ENCODE results near the gene SP2.
"Not testable (repeated sequence)": the region's sequence is repeated elsewhere in the genome, so short reads cannot be mapped to it uniquely, and the experiment has no call there.

The SP2 gene

GRCh38 chr17:47894498-47895346 lies 1.3 kb upstream of the SP2 start:
- DNase-seq = no peak

GRCh38 chr17:47895347-47895855 lies 635 bp upstream of the SP2 start:
- DNase-seq = no peak

GRCh38 chr17:47896672-47897490 lies 845 bp downstream of the SP2 start:
- DNase-seq = no peak

- DNase-seq = no peak
Observed at GRCh38 chr17:47897561-47897960, 1.5 kb downstream of the SP2 start.

- no peak for DNase-seq
Observed at GRCh38 chr17:47898241-47898640, 2.2 kb downstream of the SP2 start.

- no peak for DNase-seq
Observed at GRCh38 chr17:47899643-47900042, 3.6 kb downstream of the SP2 start.

GRCh38 chr17:47901423-47901822 lies 5.4 kb downstream of the SP2 start:
- DNase-seq = no peak

- DNase-seq = no peak
Observed at GRCh38 chr17:47902039-47902744, 6.2 kb downstream of the SP2 start.

- no peak for DNase-seq
Observed at GRCh38 chr17:47905221-47905733, 9.2 kb downstream of the SP2 start.

GRCh38 chr17:47906443-47906842 lies 10.4 kb downstream of the SP2 start:
- no peak for DNase-seq

GRCh38 chr17:47907932-47908562 lies 12.0 kb downstream of the SP2 start:
- DNase-seq = no peak

GRCh38 chr17:47913050-47913449 lies 17.0 kb downstream of the SP2 start:
- DNase-seq = no peak

- no peak for DNase-seq
Observed at GRCh38 chr17:47914306-47914948, 18.4 kb downstream of the SP2 start.

- DNase-seq = no peak
Observed at GRCh38 chr17:47915776-47916398, 19.9 kb downstream of the SP2 start.

GRCh38 chr17:47916489-47917208 lies 20.6 kb downstream of the SP2 start:
- DNase-seq = no peak

GRCh38 chr17:47917581-47917980 lies 21.5 kb downstream of the SP2 start:
- DNase-seq = no peak

GRCh38 chr17:47918006-47918405 lies 22.0 kb downstream of the SP2 start:
- DNase-seq = no peak

GRCh38 chr17:47918991-47919390 lies 23.0 kb downstream of the SP2 start:
- no peak for DNase-seq

- not testable (repeated sequence) for DNase-seq
Observed at GRCh38 chr17:47919889-47920288, 23.9 kb downstream of the SP2 start.

GRCh38 chr17:47924785-47925677 lies 29.0 kb downstream of the SP2 start:
- DNase-seq = no peak

Measured in activated CD4-positive, alpha-beta T cell treated with anti-CD3 and anti-CD28 coated beads, Interleukin-2, Interleukin-6, amounts not matched to agents 100 ng/mL and 50 ng/mL, durations not matched to agents 16 hours and 8 hours (primary cell).